Measurements from ENCODE around the gene TAF10. TPM values are rescaled to one million over a fixed set of nuclear protein-coding genes. Genes with fewer than 3 reads are reported as not detected.

The TAF10 gene
- total RNA-seq, 6 experiments from 2014 or later = 47.3 to 81.9 (median 60.4) TPM

GRCh38 chr11:6650980-6651379 is 39.0 kb upstream of the TAF10 start:
- 45% methylated on average over 6 of the region's 6 CpGs for WGBS (ENCODE audit: insufficient coverage, low coverage, low lambda C conversion rate, missing lambda C conversion rate)
- intact Hi-C loops (cut with DNase I) = no loop called here
- Histone ChIP-seq H3K27me3 (no peaks in the 10 kb centered on the region), H3K4me1 (no peaks in the 10 kb centered on the region), H3K9me3 (no peaks in the 10 kb centered on the region), H3K36me3 (no peaks in the 10 kb centered on the region), H3K27ac (no peak overlapping the region), H3K4me3 (no peak overlapping the region)
- no peak for ATAC-seq
- TF ChIP-seq POLR2A (IDR thresholded peaks at IDR 0.05) (no peak), CTCF (IDR thresholded peaks at IDR 0.05) (no peak)
- no peak for DNase-seq

GRCh38 chr11:6650104-6650503 is 38.1 kb upstream of the TAF10 start:
- ATAC-seq = no peak
- Histone ChIP-seq H3K27ac (no peak overlapping the region), H3K27me3 (no peaks in the 10 kb centered on the region), H3K9me3 (no peaks in the 10 kb centered on the region), H3K4me1 (no peaks in the 10 kb centered on the region), H3K4me3 (no peak overlapping the region), H3K36me3 (no peaks in the 10 kb centered on the region)
- intact Hi-C loops (cut with DNase I) = no loop called here
- DNase-seq = no peak
- no peak for TF ChIP-seq POLR2A (IDR thresholded peaks at IDR 0.05)
- no peak for TF ChIP-seq CTCF (IDR thresholded peaks at IDR 0.05)

- Histone ChIP-seq H3K4me3 (no peak overlapping the region), H3K36me3 (no peaks in the 10 kb centered on the region), H3K4me1 (no peaks in the 10 kb centered on the region), H3K27ac (no peak overlapping the region), H3K27me3 (no peaks in the 10 kb centered on the region), H3K9me3 (no peaks in the 10 kb centered on the region)
- TF ChIP-seq POLR2A (IDR thresholded peaks at IDR 0.05) = no peak
- no peak for TF ChIP-seq CTCF (IDR thresholded peaks at IDR 0.05)
- intact Hi-C loops (cut with DNase I) = no loop called here
- WGBS (ENCODE audit: insufficient coverage, low coverage, low lambda C conversion rate, missing lambda C conversion rate) = 43% methylated on average over 1 of the region's 1 CpG
- DNase-seq = no peak
- ATAC-seq = peak in 2 of 4 donors; percentile 9 to 28
Observed at GRCh38 chr11:6648501-6648900, 36.5 kb upstream of the TAF10 start.

GRCh38 chr11:6647836-6648235 is 35.8 kb upstream of the TAF10 start:
- TF ChIP-seq POLR2A (IDR thresholded peaks at IDR 0.05) (no peak), CTCF (IDR thresholded peaks at IDR 0.05) (no peak)
- DNase-seq (no peak), ATAC-seq (no peak)
- WGBS (ENCODE audit: insufficient coverage, low coverage, low lambda C conversion rate, missing lambda C conversion rate) = 94% methylated on average over 2 of the region's 2 CpGs
- H3K4me1 ChIP-seq = no peaks in the 10 kb centered on the region
- no peak overlapping the region for H3K4me3 ChIP-seq
- H3K36me3 ChIP-seq = no peaks in the 10 kb centered on the region
- no peaks in the 10 kb centered on the region for H3K9me3 ChIP-seq
- peak overlapping the region in 2 of 3 donors; percentile 36 to 49 for H3K27ac ChIP-seq
- H3K27me3 ChIP-seq = no peaks in the 10 kb centered on the region
- intact Hi-C loops (cut with DNase I) = no loop called here

All from right lobe of liver (tissue), 6 donors.